DOHH2 (cell line): ENCODE measurements around the gene NEK3.

Experiments
- CTCF ChIP-seq: fragments of 200-600 bp; sonication (generic); IDR thresholded peaks from one replicate; pipeline ENCODE4 v1.5.1; 2014; ENCODE audit warnings: antibody characterized with exemption, mild to moderate bottlenecking, low read depth, low read length; ENCODE audit not compliant: poor library complexity, severe bottlenecking
- EZH2phosphoT487 ChIP-seq: fragments of 200-600 bp; sonication (generic); IDR thresholded peaks from 2 replicates; pipeline ENCODE4 v1.6.1; 2017; ENCODE audit warnings: borderline replicate concordance, mild to moderate bottlenecking, antibody characterized with exemption, low read length, moderate library complexity, mixed read lengths

GRCh38 chr13:52169839-52170238 is 10.4 kb upstream of the NEK3 start:
- TF ChIP-seq CTCF (no peak), EZH2phosphoT487 (no peak)
